DMS79 (cell line): ENCODE data around the gene SLIT2.

Experiments used
- DNase-seq: peaks from one replicate; lab custom pipeline; 2025; lab: John Stamatoyannopoulos, UW

The SLIT2 gene

GRCh38 chr4:20265726-20266125 is 14.0 kb downstream of the SLIT2 start:
- DNase-seq = no peak

- DNase-seq = no peak
Observed at GRCh38 chr4:20266215-20267082, 14.7 kb downstream of the SLIT2 start.

GRCh38 chr4:20268028-20268427 is 16.3 kb downstream of the SLIT2 start:
- no peak for DNase-seq

GRCh38 chr4:20269320-20269719 is 17.6 kb downstream of the SLIT2 start:
- no peak for DNase-seq

GRCh38 chr4:20271950-20272349 is 20.2 kb downstream of the SLIT2 start:
- DNase-seq = peak; percentile 55

- peak; percentile 46 for DNase-seq
Observed at GRCh38 chr4:20272411-20272872, 20.7 kb downstream of the SLIT2 start.

GRCh38 chr4:20273793-20274192 is 22.1 kb downstream of the SLIT2 start:
- DNase-seq = no peak

GRCh38 chr4:20276848-20277247 is 25.1 kb downstream of the SLIT2 start:
- DNase-seq = no peak

GRCh38 chr4:20278195-20278594 is 26.5 kb downstream of the SLIT2 start:
- no peak for DNase-seq

- DNase-seq = no peak
Observed at GRCh38 chr4:20279381-20279780, 27.7 kb downstream of the SLIT2 start.

- DNase-seq = no peak
Observed at GRCh38 chr4:20281453-20281852, 29.7 kb downstream of the SLIT2 start.

- no peak for DNase-seq
Observed at GRCh38 chr4:20283039-20283438, 31.3 kb downstream of the SLIT2 start.

- DNase-seq = no peak
Observed at GRCh38 chr4:20284990-20285389, 33.3 kb downstream of the SLIT2 start.

- DNase-seq = no peak
Observed at GRCh38 chr4:20287246-20287645, 35.5 kb downstream of the SLIT2 start.

GRCh38 chr4:20288047-20288650 is 36.4 kb downstream of the SLIT2 start:
- DNase-seq = no peak

- no peak for DNase-seq
Observed at GRCh38 chr4:20288846-20289512, 37.3 kb downstream of the SLIT2 start.

- DNase-seq = no peak
Observed at GRCh38 chr4:20289782-20290181, 38.1 kb downstream of the SLIT2 start.

GRCh38 chr4:20292739-20293138 is 41.0 kb downstream of the SLIT2 start:
- DNase-seq = no peak

GRCh38 chr4:20297261-20297660 is 45.6 kb downstream of the SLIT2 start:
- no peak for DNase-seq

GRCh38 chr4:20297783-20298182 is 46.1 kb downstream of the SLIT2 start:
- DNase-seq = no peak

GRCh38 chr4:20298455-20298854 is 46.8 kb downstream of the SLIT2 start:
- DNase-seq = no peak

- DNase-seq = no peak
Observed at GRCh38 chr4:20298986-20299385, 47.3 kb downstream of the SLIT2 start.

- DNase-seq = no peak
Observed at GRCh38 chr4:20299515-20299914, 47.8 kb downstream of the SLIT2 start.
